Transverse colon (tissue), 4 donors: ENCODE measurements around the gene SRPRB. TPM values are rescaled to one million over a fixed set of nuclear protein-coding genes. Genes with fewer than 3 reads are reported as not detected.

ENCODE experiments used
- DNase-seq: peaks from one replicate; pipeline ENCODE4 v3.0.0-alpha.2; 2019
- H3K27ac ChIP-seq, 4 donors: fragments of 200-600 bp; sonication (generic); 2 replicates each; pipeline ENCODE4 v1.5.1; 2016 to 2018; ENCODE audit warnings: inconsistent platforms in 4 of 4
- H3K27me3 ChIP-seq: fragments of 200-600 bp; sonication (generic); 2 replicates; pipeline ENCODE4 v1.5.1; 2017; ENCODE audit warnings: inconsistent platforms
- H3K36me3 ChIP-seq, 4 donors: fragments of 200-600 bp; sonication (generic); 2 replicates each; pipeline ENCODE4 v1.5.1; 2017 to 2019; ENCODE audit warnings: inconsistent platforms in 4 of 4
- H3K4me1 ChIP-seq, 4 donors: fragments of 200-600 bp; sonication (generic); 2 replicates each; pipeline ENCODE4 v1.5.1; 2017 to 2020; ENCODE audit warnings: inconsistent platforms in 4 of 4
- H3K4me3 ChIP-seq, 4 donors: fragments of 200-600 bp; sonication (generic); 1 replicate in 1 of 4; 2 replicates in 3 of 4; pipeline versions ENCODE4 v1.5.1 to v1.6.1; 2017 to 2019; ENCODE audit warnings: inconsistent platforms in 4 of 4
- H3K9me3 ChIP-seq, 2 donors: fragments of 200-600 bp; sonication (generic); 2 replicates each; pipeline ENCODE4 v1.5.1; 2017 to 2019; ENCODE audit warnings: inconsistent platforms in 2 of 2
- CTCF ChIP-seq, 5 experiments: fragments of 200-600 bp in 3 of 5; fragments of 450-650 bp in 2 of 5; sonication (generic) in 3 of 5; IDR thresholded peaks; 1 replicate in 2 of 5; 2 replicates in 3 of 5; pipeline ENCODE4 v1.5.1; 2016 to 2017; ENCODE audit warnings: antibody characterized with exemption in 5 of 5, inconsistent platforms in 3 of 5, mild to moderate bottlenecking in 2 of 5, moderate library complexity in 1 of 5
- EP300 ChIP-seq: sonication (generic); formaldehyde crosslinking; IDR thresholded peaks from one replicate; pipeline ENCODE4 v1.6.1; 2017; ENCODE audit warnings: antibody characterized with exemption, low read depth
- POLR2A ChIP-seq: fragments of 450-650 bp; IDR thresholded peaks from one replicate; pipeline ENCODE4 v1.6.1; 2016; ENCODE audit warnings: antibody characterized with exemption, mild to moderate bottlenecking, moderate library complexity
- POLR2AphosphoS5 ChIP-seq, 3 donors: sonication (generic); formaldehyde crosslinking; IDR thresholded peaks; one replicate each; pipeline ENCODE4 v1.6.1; 2016; ENCODE audit warnings: antibody characterized with exemption in 3 of 3
- WGBS, 2 donors: methylation state at CpG; one replicate each; pipeline ENCODE4 v1.1.5; 2018; ENCODE audit warnings: low coverage in 1 of 2; 5-methylcytosine and 5-hydroxymethylcytosine counted together
- in situ Hi-C, 4 donors: fragments of 200-750 bp; cut with MboI; loops; one replicate each; pipeline versions ENCODE4 v1.15.0 to v1.15.1; 2017; ENCODE audit warnings: low sequenced_read_pairs in 3 of 4, low pct_ligation_motif_present in 1 of 4, low pct_unique_long_range_greater_than_20kb in 1 of 4
- intact Hi-C: fragments of 100-400 bp; cut with DNase I; formaldehyde crosslinking; loops from one replicate; pipeline ENCODE4 v1.15.1; 2023; ENCODE audit warnings: low total_unique reads
- total RNA-seq, 4 donors: library from RNA; depleted of rRNA; stranded (reverse); fragments of >200 nt; gene quantifications; one replicate each; pipeline ENCODE4 v1.1.0, GENCODE V29; 2016

The SRPRB gene
- total RNA-seq, 4 donors from 2014 or later: 1.5 to 14.6 (median 8.1) TPM

GRCh38 chr3:133857767-133858166, 52.2 kb downstream of the SRPRB start:
- Histone ChIP-seq H3K36me3 (no peaks in the 10 kb centered on the region), H3K4me3 (no peak overlapping the region), H3K9me3 (no peaks in the 10 kb centered on the region), H3K27ac (no peak overlapping the region), H3K27me3 (no peaks in the 10 kb centered on the region), H3K4me1 (no peaks in the 10 kb centered on the region)
- intact Hi-C loops: no loop called here
- in situ Hi-C loops: no loop called here
- no peak for DNase-seq
- TF ChIP-seq CTCF (IDR thresholded peaks at IDR 0.05) (no peak), POLR2AphosphoS5 (IDR thresholded peaks at IDR 0.05) (no peak), POLR2A (no peak), EP300 (no peak)
- 89 to 100% methylated on average over 1 to 8 of the region's 8 CpGs for WGBS, 2 donors

GRCh38 chr3:133859381-133860234, 54.0 kb downstream of the SRPRB start:
- H3K27me3 ChIP-seq: no peaks in the 10 kb centered on the region
- intact Hi-C loops: no loop called here
- no peak overlapping the region for H3K27ac ChIP-seq
- no peak overlapping the region for H3K4me3 ChIP-seq
- H3K9me3 ChIP-seq: no peaks in the 10 kb centered on the region
- in situ Hi-C loops: no loop called here
- H3K36me3 ChIP-seq: no peaks in the 10 kb centered on the region
- WGBS, 2 donors: 82 to 90% methylated on average over 9 to 12 of the region's 12 CpGs
- DNase-seq: no peak
- no peaks in the 10 kb centered on the region for H3K4me1 ChIP-seq
- TF ChIP-seq CTCF (IDR thresholded peaks at IDR 0.05) (no peak), POLR2A (no peak), EP300 (no peak), POLR2AphosphoS5 (IDR thresholded peaks at IDR 0.05) (no peak)

- H3K36me3 ChIP-seq: no peaks in the 10 kb centered on the region
- H3K4me3 ChIP-seq: no peak overlapping the region
- no peak for DNase-seq
- WGBS, 2 donors: 90 to 100% methylated on average over 1 to 5 of the region's 5 CpGs
- H3K4me1 ChIP-seq: no peaks in the 10 kb centered on the region
- in situ Hi-C loops: no loop called here
- intact Hi-C loops: no loop called here
- no peak for TF ChIP-seq EP300
- no peak for TF ChIP-seq POLR2AphosphoS5 (IDR thresholded peaks at IDR 0.05)
- H3K9me3 ChIP-seq: no peaks in the 10 kb centered on the region
- no peaks in the 10 kb centered on the region for H3K27me3 ChIP-seq
- H3K27ac ChIP-seq: no peak overlapping the region
Observed at GRCh38 chr3:133860519-133860918, 54.9 kb downstream of the SRPRB start.

- Histone ChIP-seq H3K27me3 (no peaks in the 10 kb centered on the region), H3K27ac (no peak overlapping the region), H3K4me1 (no peaks in the 10 kb centered on the region), H3K9me3 (no peaks in the 10 kb centered on the region), H3K36me3 (no peaks in the 10 kb centered on the region), H3K4me3 (no peak overlapping the region)
- TF ChIP-seq CTCF (IDR thresholded peaks at IDR 0.05) (no peak), POLR2A (no peak), POLR2AphosphoS5 (IDR thresholded peaks at IDR 0.05) (no peak), EP300 (no peak)
- in situ Hi-C loops: no loop called here
- no peak for DNase-seq
- intact Hi-C loops: no loop called here
- 76 to 81% methylated on average over 3 to 4 of the region's 4 CpGs for WGBS, 2 donors
Observed at GRCh38 chr3:133862161-133862560, 56.5 kb downstream of the SRPRB start.

GRCh38 chr3:133863911-133864310, 58.3 kb downstream of the SRPRB start:
- TF ChIP-seq EP300: no peak
- no peak for TF ChIP-seq POLR2AphosphoS5 (IDR thresholded peaks at IDR 0.05)
- no peak for TF ChIP-seq CTCF (IDR thresholded peaks at IDR 0.05)
- no peak for TF ChIP-seq POLR2A
- DNase-seq: no peak
- Histone ChIP-seq H3K4me3 (no peak overlapping the region), H3K36me3 (no peaks in the 10 kb centered on the region), H3K9me3 (no peaks in the 10 kb centered on the region), H3K4me1 (no peaks in the 10 kb centered on the region), H3K27ac (no peak overlapping the region), H3K27me3 (no peaks in the 10 kb centered on the region)
- WGBS, 2 donors: 84% methylated on average over 11 of the region's 11 CpGs; no CpG with 5 or more reads in 1 of the 2 donors
- in situ Hi-C loops (no loop called here), intact Hi-C loops (no loop called here)
